Measurements from ENCODE around the gene CALCOCO1.

Gene CALCOCO1

GRCh38 chr12:53699678-53700025, 27.6 kb downstream of the CALCOCO1 start:
- no peak for DNase-seq (ENCODE audit: low read depth)
- TF ChIP-seq, protein P1, sequence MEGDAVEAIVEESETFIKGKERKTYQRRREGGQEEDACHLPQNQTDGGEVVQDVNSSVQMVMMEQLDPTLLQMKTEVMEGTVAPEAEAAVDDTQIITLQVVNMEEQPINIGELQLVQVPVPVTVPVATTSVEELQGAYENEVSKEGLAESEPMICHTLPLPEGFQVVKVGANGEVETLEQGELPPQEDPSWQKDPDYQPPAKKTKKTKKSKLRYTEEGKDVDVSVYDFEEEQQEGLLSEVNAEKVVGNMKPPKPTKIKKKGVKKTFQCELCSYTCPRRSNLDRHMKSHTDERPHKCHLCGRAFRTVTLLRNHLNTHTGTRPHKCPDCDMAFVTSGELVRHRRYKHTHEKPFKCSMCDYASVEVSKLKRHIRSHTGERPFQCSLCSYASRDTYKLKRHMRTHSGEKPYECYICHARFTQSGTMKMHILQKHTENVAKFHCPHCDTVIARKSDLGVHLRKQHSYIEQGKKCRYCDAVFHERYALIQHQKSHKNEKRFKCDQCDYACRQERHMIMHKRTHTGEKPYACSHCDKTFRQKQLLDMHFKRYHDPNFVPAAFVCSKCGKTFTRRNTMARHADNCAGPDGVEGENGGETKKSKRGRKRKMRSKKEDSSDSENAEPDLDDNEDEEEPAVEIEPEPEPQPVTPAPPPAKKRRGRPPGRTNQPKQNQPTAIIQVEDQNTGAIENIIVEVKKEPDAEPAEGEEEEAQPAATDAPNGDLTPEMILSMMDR (conservative IDR thresholded peaks at IDR 0.05; ENCODE audit: low read depth, low read length) = no peak
- no peak overlapping the region for H3K4me3 ChIP-seq (ENCODE audit: low read length)

GRCh38 chr12:53698948-53699677, 28.1 kb downstream of the CALCOCO1 start:
- TF ChIP-seq, protein P1 (conservative IDR thresholded peaks at IDR 0.05; ENCODE audit: low read depth, low read length) = no peak

DNA sequence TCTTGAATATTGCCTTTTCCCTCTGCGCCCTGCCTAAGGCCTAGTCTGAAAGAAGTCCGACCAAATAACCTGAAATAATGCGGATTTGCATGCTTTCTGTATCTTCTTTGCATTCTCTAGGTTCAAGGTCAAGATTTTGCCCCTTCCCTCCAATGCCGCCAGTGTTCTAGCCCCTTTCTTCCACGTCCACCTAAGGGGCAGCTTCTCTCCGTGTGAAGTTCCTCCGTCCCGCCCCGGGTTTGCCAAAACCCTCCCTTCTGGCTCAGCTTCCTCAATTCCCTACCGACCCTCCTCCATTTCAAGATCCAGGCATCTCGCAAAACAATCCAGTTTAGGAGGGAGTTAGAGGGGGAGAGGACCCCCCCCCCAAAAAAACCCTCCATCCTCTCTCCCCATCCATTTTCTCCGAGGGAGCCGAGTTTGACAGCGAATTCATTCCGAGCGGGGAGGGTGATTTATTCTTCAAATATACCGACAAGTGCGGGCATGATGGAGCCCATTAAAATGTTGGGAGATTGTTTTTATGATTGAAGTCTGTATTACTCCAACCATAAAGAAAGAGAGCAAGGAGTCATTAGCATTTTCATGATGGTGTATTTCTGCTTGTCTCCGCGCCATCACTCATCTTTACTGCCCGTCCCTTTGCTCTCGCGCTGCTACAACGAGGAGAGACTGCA, 30.5 kb downstream of the CALCOCO1 start:
- H3K4me3 ChIP-seq (ENCODE audit: low read length) = peak overlapping the region; percentile 27
- DNase-seq (ENCODE audit: low read depth) = no peak
- TF ChIP-seq, protein P1 (conservative IDR thresholded peaks at IDR 0.05; ENCODE audit: low read depth, low read length) = no peak

More at GRCh38 chr12:53698948-53699677, 28.1 kb downstream of the CALCOCO1 start:
- no peak overlapping the region for H3K4me3 ChIP-seq (ENCODE audit: low read length)
- DNase-seq (ENCODE audit: low read depth) = no peak

DNA sequence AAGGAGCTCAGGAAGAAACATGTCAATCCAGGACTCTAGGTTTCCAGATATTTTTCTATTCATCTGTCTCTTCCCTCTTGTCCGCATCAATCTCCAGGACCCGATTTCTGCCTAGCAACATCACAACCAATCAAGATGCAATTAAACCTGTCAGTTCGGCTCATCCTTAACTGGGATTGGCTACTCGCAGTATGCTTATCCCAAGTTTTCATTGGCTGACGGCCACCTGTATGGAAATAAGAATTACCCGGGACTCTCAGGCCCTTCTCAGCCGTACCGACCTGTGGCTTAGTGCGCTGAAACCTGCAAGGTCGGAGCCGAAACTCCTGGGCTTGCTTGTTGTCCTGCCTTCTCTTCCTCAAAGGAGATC, 31.0 kb downstream of the CALCOCO1 start:
- peak overlapping the region; percentile 27 for H3K4me3 ChIP-seq (ENCODE audit: low read length)
- TF ChIP-seq, protein P1 (conservative IDR thresholded peaks at IDR 0.05; ENCODE audit: low read depth, low read length) = no peak

GRCh38 chr12:53695152-53696145, 31.8 kb downstream of the CALCOCO1 start:
- DNase-seq (ENCODE audit: low read depth) = no peak
- H3K4me3 ChIP-seq (ENCODE audit: low read length) = peak overlapping the region; percentile 32
- TF ChIP-seq, protein P1 (conservative IDR thresholded peaks at IDR 0.05; ENCODE audit: low read depth, low read length) = peak; percentile 20

More for the DNA sequence above, 31.0 kb downstream of the CALCOCO1 start:
- peak; percentile 76 for DNase-seq (ENCODE audit: low read depth)

DNA sequence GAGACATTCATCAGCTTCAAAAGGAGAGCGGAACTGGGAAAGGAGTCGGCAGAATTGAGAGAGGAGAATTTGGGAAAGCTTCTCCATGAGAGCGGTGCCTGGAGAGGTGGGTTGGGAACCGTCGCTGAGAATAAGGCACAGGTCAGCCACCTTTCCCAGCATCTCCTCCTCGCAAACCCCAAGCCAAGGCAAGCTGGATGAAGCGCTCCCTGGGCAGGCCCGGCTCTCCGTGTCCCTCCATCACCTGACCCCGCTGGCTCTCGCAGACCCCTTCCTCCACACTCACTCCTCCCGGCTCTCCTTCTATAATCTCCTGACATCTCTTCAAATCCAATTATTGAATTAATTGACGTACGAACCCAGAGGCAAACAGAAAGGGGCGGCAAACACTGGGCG, 32.5 kb downstream of the CALCOCO1 start:
- TF ChIP-seq, protein P1 (conservative IDR thresholded peaks at IDR 0.05; ENCODE audit: low read depth, low read length) = no peak
- H3K4me3 ChIP-seq (ENCODE audit: low read length) = no peak overlapping the region
- no peak for DNase-seq (ENCODE audit: low read depth)
